Prostate gland (tissue), 2 donors: Measurements from ENCODE around the gene TXNRD2.

Source experiments
- CTCF ChIP-seq, 4 experiments: fragments of 200-600 bp in 2 of 4; fragments of 450-650 bp in 2 of 4; sonication (generic) in 2 of 4; IDR thresholded peaks; 1 replicate in 3 of 4; 2 replicates in 1 of 4; pipeline ENCODE4 v1.5.1; 2016 to 2019; ENCODE audit warnings: antibody characterized with exemption in 4 of 4, mild to moderate bottlenecking in 2 of 4, moderate library complexity in 2 of 4
- POLR2A ChIP-seq: fragments of 450-650 bp; IDR thresholded peaks from one replicate; pipeline ENCODE4 v1.6.1; 2016; ENCODE audit warnings: antibody characterized with exemption, mild to moderate bottlenecking
- POLR2AphosphoS5 ChIP-seq: sonication (generic); formaldehyde crosslinking; IDR thresholded peaks from one replicate; pipeline ENCODE4 v1.6.1; 2017; ENCODE audit warnings: antibody characterized with exemption

GRCh38 chr22:19876314-19876940 lies 65.2 kb downstream of the TXNRD2 start:
- TF ChIP-seq CTCF (IDR thresholded peaks at IDR 0.05) (no peak), POLR2A (no peak), POLR2AphosphoS5 (no peak)
